Measurements from ENCODE around the gene SHMT2. TPM values are rescaled to one million over a fixed set of nuclear protein-coding genes. Genes with fewer than 3 reads are reported as not detected.

The SHMT2 gene
- total and polyA plus RNA-seq, 9 of the 15 experiments (the other 6 are each of a cell fraction or from before 2014, with no cell fraction given) = 46.1 to 319 (median 115) TPM

- TF ChIP-seq SMARCE1 (IDR thresholded peaks at IDR 0.05) = no peak
- no peak for TF ChIP-seq ZHX1 (conservative IDR thresholded peaks at IDR 0.05; ENCODE audit: low read length)
- TF ChIP-seq ZNF780A (CRISPR knock-in tag; IDR thresholded peaks at IDR 0.05) = no peak
- no peak for TF ChIP-seq ATF6 (CRISPR knock-in tag; IDR thresholded peaks at IDR 0.05)
- peak; percentile 68 for TF ChIP-seq IRF9 (tag; IDR thresholded peaks at IDR 0.05)
- TF ChIP-seq RAD51 (IDR thresholded peaks at IDR 0.05; ENCODE audit: borderline replicate concordance, low read depth) = no peak
- no peak for TF ChIP-seq ASH1L (IDR thresholded peaks at IDR 0.05; ENCODE audit: borderline replicate concordance, low read depth, partially characterized antibody)
- peak; percentile 84 for TF ChIP-seq POLR2B (IDR thresholded peaks at IDR 0.05; ENCODE audit: low read depth, partially characterized antibody)
- TF ChIP-seq POLR2G (IDR thresholded peaks at IDR 0.05; ENCODE audit: low read depth, low read length) = peak; percentile 87
- TF ChIP-seq ZBTB9 (CRISPR knock-in tag; IDR thresholded peaks at IDR 0.05) = no peak
- TF ChIP-seq NBN (IDR thresholded peaks at IDR 0.05; ENCODE audit: low read depth) = no peak
- TF ChIP-seq PREB (CRISPR knock-in tag; IDR thresholded peaks at IDR 0.05) = no peak
- TF ChIP-seq RAD21 (CRISPR knock-in tag; conservative IDR thresholded peaks at IDR 0.05 in 1 of 2, IDR thresholded peaks at IDR 0.05 in 1 of 2) = no peak
- TF ChIP-seq U2AF1 (optimal IDR thresholded peaks at IDR 0.05; ENCODE audit: low read depth, low read length) = no peak
- no peak for TF ChIP-seq ZNF449 (CRISPR knock-in tag; IDR thresholded peaks at IDR 0.05)
- no peak for TF ChIP-seq CBX5 (IDR thresholded peaks at IDR 0.05; ENCODE audit: borderline replicate concordance, low read depth)
Measured at GRCh38 chr12:57229634-57230380, at the start of gene SHMT2 (continued).

Measured in K562 (cell line).